Stimulated activated CD8-positive, alpha-beta memory T cell treated with anti-CD3 and anti-CD28 coated beads, Interleukin-7, amount 100 ng/mL, for 48 hours (primary cell): Measurements from ENCODE around the gene EPB41L1.

ENCODE experiments used
- DNase-seq, 2 donors: peaks; one replicate each; pipeline ENCODE4 v3.0.0-alpha.2; 2020; ENCODE audit warnings: low read depth in 1 of 2; ENCODE audit errors: extremely low read depth in 1 of 2

Gene EPB41L1

GRCh38 chr20:36217226-36217625 is 62.7 kb downstream of the EPB41L1 start:
- DNase-seq, result no peak

GRCh38 chr20:36218380-36219064 is 64.0 kb downstream of the EPB41L1 start:
- DNase-seq, result no peak

- DNase-seq, result no peak
These were observed 65.2 kb downstream of the EPB41L1 start for GRCh38 chr20:36219671-36220220.

GRCh38 chr20:36225666-36226065 is 71.1 kb downstream of the EPB41L1 start:
- no peak for DNase-seq

GRCh38 chr20:36228770-36229169 is 74.2 kb downstream of the EPB41L1 start:
- no peak for DNase-seq

- no peak for DNase-seq
These were observed 75.5 kb downstream of the EPB41L1 start for GRCh38 chr20:36230019-36230418.

GRCh38 chr20:36231331-36231730 is 76.8 kb downstream of the EPB41L1 start:
- DNase-seq, result no peak

GRCh38 chr20:36234771-36235320 is 80.3 kb downstream of the EPB41L1 start:
- no peak for DNase-seq

- peak; percentile 64 to 68 for DNase-seq
These were observed 81.6 kb downstream of the EPB41L1 start, which contains the start of gene AAR2 for GRCh38 chr20:36235892-36236785. TSS of gene AAR2 (plus strand) at chr20:36236478. CDS start at chr20:36239869, 3,391 bp downstream.

- no peak for DNase-seq
These were observed 82.2 kb downstream of the EPB41L1 start for GRCh38 chr20:36236786-36237121.

GRCh38 chr20:36237477-36237876 is 82.9 kb downstream of the EPB41L1 start:
- no peak for DNase-seq

- DNase-seq, result no peak
These were observed 83.6 kb downstream of the EPB41L1 start for GRCh38 chr20:36238153-36238552.

- DNase-seq, result no peak
These were observed 84.2 kb downstream of the EPB41L1 start for GRCh38 chr20:36238760-36239159.

GRCh38 chr20:36240076-36240475 is 85.5 kb downstream of the EPB41L1 start:
- DNase-seq, result no peak

- DNase-seq, result no peak
These were observed 87.1 kb downstream of the EPB41L1 start for GRCh38 chr20:36241678-36242077.

- DNase-seq, result no peak
These were observed 89.2 kb downstream of the EPB41L1 start for GRCh38 chr20:36243726-36244125.

- DNase-seq, result no peak
These were observed 91.9 kb downstream of the EPB41L1 start for GRCh38 chr20:36246401-36246800.

- DNase-seq, result no peak
These were observed 94.3 kb downstream of the EPB41L1 start for GRCh38 chr20:36248836-36249235.

GRCh38 chr20:36249450-36249849 is 94.9 kb downstream of the EPB41L1 start:
- DNase-seq, result no peak

- DNase-seq, result no peak
These were observed 96.9 kb downstream of the EPB41L1 start for GRCh38 chr20:36251426-36251825.

- no peak for DNase-seq
These were observed 98.0 kb downstream of the EPB41L1 start for GRCh38 chr20:36252511-36252910.

- no peak for DNase-seq
These were observed 98.5 kb downstream of the EPB41L1 start for GRCh38 chr20:36253036-36253435.
